ENCODE results near the gene SCAND1.
"Not testable (repeated sequence)": the region's sequence is repeated elsewhere in the genome, so short reads cannot be mapped to it uniquely, and the experiment has no call there.

Gene SCAND1
- 20.6 to 37.6 (median 35.0) reads per million in 3 experiments for total RNA-seq

DNA sequence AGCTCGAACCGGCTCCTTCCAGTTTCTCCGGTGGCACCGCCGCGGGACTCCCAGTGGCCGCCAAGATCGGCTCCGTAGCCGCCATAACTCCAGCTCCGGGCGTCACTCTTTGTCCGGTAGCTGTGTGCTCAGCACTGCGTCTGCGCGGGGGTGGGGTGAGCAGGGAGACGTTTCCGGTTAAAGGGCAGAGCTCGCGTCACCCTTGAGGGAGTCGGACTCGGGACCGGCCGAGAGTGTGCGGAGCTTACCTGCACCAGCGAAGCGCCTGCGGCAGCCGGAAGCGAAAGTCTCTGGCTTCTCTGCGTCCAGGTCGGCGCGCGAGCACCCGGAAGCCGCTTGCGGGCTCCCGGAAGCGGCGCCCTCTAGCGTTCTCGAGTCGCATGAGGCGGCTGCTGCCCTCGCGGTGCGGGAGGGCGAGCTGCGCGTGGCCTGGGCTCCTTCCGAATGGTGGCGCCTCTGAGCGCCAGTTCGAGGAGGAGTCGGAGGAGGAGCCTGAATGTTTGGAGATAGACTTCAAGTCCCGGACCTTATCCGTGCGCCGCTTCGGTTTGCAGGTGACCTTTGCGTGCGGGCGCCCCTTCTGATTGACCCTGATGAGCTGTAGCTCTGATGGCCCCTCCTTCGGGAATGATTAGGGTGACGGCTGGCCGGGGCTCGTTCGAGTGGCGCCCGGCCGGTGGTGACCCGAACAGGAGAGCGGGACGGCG is at the start of gene SCAND1:
TSS of gene SCAND1 (minus strand) at position 303 of the 707 bp plus-strand sequence. CDS start at position 85, 218 bp downstream.
- peak; percentile 98 for DNase-seq

DNA sequence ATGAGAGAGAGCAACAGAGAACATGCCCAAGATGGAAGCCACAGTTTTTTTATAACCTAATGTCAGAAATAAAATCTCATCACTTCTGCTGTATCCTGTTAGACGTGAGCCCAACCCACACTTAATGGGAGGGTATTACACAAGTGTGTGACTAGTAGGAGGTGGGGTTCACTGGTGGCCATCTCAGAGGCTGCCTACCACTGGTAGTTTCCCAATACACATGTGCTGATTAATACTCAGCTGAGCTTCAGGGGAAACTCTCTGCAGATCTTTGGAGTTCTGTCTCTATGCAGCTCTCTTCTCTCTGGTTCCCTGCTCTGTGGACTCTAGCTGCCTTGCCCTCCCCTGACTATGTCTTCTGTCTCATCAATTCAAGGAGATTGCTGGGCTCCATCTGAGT is 49.7 kb upstream of the SCAND1 start:
- no peak for DNase-seq

DNA sequence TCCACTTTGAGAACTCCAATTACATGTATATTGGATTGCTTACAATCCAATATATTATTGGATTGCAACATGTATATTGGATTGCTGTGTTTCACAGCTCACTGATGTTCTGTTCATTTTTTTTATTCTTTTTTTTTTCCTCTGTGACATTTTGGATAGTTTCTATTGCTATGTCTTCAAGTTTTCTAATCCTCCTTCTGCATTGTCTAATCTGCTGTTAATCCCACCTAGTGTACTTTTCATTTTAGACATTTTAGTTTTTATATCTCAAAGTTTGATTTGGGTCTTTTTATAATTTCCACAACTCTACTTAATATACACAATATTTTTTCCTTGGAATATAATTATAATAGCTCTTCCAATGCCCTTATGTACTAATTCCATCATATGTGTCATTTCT is 48.6 kb upstream of the SCAND1 start:
- no peak for DNase-seq

DNA sequence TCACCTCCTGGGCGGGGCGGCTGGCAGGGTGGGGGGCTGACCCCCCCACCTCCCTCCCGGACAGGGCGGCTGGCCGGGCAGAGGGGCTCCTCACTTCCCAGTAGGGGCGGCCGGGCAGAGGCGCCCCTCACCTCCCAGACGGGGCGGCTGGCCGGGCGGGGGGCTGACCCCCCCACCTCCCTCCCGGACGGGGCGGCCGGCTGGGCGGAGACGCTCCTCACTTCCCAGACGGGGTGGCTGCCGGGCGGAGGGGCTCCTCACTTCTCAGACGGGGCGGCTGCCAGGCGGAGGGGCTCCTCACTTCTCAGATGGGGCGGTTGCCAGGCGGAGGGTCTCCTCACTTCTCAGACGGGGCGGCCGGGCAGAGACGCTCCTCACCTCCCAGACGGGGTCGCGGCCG is 47.0 kb upstream of the SCAND1 start:
- not testable (repeated sequence) for DNase-seq

DNA sequence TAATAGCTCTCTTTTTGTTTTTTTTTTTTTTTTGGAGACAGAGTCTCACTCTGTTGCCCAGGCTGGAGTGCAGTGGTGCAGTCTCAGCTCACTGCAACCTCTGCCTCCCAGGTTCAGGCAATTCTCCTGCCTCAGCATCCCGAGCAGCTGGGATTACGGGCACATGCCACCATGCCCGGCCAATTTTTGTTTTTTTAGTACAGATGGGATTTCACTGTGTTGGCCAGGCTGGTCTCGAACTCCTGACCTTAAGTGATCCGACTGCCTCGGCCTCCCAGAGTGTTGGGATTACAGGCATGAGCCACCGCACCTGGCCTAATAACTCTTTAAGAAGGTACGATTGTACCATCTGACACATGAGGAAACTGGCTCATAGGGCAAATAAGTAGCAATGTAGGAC is 42.2 kb upstream of the SCAND1 start:
- not testable (repeated sequence) for DNase-seq

DNA sequence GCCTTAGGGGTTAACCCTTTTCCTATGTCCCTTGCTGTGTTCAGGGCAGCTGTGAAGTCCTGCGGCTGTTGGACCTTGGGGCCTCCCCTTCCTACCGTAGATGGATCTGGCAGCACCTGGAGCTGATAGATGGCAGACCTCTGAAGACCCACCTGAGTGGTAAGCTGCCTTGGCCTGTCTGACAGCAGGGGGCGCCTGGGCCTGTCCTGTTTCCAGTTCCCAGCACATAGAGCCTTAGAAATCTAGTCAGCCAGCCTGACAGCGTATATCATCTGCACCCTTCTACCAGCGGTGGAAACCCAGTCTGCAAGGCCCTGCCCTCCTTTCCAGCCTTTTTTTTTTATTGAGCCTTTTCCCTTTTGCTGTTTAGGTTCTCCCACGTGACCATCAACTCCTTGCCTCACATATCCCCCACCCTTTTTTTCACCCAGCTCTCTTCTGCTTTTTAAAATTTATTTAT is 40.7 kb upstream of the SCAND1 start:
- peak; percentile 65 for DNase-seq

DNA sequence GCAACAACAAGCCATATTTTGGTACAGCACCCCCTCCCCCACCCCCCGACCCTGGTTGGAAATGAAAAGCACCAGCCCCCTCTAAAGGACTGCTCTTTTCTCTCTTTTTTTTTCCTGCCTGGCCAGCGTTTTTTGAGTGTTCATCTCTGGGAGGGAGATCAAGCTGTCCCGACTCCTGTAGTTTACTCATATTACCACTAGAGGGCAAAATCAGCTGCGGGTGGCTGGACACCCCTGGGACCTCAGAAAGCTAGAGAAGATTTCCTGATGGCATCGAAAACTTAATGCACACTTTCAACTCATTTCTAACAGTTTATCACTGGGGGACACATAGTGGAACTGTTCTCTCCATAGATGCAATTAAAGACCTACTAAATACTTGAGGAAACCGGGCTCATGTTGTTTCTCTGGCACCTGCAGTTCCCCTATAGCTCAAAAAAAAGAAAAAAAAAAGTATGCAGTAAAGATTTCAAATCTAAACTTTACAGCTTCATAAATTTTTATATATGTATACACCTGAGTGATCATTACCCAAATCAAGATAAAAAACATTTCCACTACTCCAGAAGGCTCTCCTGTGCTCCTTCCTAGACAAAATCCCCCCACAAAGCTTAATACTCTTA is 38.5 kb upstream of the SCAND1 start:
- peak; percentile 49 for DNase-seq

DNA sequence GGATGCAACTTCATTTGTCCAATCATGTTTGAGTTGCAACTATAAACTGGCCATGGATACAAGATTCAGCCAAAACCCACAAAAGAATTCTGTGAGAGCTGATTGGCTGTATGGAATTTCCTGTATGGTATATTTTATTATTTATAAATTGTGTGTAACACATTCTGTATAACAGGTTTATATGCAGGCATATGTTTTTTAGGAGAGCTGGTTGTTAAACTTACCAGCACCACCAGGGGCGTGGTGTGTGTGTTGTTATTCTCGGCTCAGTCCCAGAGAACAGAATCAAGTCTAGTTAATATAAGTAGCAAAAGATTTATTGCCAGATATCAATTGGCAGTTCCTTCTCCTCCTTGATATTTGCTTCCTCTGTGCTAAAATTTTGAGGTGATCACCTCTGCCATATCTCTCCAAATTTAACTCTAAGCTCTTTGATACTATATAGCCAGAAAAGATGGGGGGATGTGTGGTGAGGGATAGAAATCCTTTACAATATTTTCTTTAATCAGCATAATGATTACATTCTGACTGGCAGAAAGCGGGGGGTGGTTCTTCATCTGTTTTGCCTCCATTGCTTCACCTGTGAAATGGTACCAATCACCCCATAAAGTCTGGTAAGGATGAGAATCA is 37.0 kb upstream of the SCAND1 start:
- DNase-seq, result no peak

DNA sequence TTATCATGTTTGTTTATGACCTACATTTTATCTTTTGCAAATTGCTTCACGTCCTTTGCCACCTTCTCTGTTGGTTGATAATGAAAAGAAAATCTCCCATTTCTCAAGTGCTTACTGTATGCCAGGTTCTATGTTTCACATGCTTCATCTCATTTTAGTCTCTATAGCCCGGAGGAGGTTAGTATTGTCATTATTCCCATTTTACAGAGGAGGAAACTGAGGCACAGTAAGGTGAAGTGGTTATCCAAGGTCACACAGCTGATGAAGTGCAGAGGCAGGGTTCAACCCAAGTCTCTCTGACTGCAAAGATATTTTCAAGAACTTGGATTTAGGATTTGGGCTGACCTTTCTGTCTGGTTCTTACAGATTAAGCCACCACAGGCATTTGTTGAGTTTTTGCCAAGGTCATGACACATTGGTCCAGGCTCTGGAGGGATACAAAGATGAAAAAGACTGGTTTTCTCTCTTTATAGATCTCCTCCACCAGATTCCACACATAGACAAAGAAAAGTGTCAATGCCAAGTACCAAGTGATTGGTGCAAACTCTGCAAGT is 34.7 kb upstream of the SCAND1 start:
- DNase-seq, result no peak

DNA sequence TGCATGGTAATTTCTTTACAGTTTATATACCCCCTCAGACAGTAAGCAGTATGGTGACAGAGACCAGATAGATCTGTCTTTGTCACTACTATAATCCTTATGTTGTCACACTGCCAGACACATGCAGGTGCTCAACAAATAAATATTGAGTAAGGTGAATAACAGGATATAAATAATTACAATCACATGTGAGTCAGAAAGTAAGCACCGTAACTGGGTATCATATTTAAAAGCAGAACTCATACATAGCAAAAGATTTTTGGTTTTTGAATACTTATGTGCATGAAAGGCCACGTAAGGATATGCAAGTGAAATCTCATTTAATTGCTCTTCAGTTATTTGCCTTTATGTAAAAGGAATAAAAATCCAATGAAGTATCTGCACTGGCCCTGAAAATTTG is 31.5 kb upstream of the SCAND1 start:
- no peak for DNase-seq

DNA sequence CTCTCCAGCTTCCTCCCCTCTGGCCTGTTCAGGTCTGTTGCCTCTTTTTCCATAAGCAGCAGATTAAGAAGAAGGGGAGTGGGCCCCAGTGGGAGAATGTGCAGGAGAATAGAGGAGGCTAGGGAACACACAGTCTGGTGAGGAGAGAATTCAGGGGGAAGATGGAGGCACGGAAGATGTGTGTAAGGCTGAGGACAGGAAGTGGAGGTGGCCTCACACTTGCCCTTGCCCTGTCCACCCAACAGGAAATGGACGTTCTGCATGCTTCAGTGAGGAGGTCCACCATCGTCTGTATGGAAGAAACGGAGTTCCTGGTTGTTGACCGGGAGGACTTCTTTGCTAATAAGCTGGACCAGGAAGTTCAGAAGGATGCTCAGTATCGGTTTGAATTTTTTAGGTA is 30.1 kb upstream of the SCAND1 start:
- no peak for DNase-seq

DNA sequence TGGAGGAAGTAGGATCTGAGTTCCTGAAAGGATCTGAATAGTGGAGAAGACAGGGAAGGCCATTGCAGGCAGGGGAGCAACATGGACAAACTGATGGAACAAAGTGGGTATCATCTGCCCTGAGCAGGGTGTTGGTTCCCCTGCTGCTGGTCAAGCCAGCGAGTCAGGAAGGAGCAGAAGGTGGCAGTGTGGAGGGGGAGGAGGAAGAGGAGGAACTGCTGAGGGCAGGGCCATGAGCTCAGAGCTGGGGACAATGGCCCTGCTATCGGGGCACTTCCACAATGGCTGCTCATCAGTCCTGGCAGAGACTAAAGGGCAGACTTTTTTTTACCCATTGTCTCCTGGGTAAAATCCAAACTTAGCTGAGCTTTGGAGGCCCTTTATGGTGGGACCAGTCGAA is 27.7 kb upstream of the SCAND1 start:
- no peak for DNase-seq

DNA sequence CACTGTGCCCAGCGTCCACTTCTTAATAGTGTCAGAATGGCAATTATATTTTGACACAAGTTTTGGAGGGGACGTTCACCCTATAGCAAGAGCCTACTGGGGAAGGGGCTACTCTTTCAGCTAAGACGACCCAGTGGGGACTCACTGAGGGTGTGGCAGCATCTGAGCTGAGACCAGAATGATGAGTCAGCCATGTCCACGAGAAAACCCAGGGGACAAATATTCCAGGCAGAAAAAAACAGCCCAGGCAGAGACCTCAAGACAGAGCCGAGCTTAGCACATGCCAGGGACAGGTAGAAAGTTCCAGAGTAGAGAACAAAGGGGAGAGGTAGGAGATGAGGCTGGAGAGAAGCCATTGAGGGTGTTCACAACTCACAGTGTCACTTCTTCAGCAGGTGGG is 25.2 kb upstream of the SCAND1 start:
- DNase-seq, result no peak

DNA sequence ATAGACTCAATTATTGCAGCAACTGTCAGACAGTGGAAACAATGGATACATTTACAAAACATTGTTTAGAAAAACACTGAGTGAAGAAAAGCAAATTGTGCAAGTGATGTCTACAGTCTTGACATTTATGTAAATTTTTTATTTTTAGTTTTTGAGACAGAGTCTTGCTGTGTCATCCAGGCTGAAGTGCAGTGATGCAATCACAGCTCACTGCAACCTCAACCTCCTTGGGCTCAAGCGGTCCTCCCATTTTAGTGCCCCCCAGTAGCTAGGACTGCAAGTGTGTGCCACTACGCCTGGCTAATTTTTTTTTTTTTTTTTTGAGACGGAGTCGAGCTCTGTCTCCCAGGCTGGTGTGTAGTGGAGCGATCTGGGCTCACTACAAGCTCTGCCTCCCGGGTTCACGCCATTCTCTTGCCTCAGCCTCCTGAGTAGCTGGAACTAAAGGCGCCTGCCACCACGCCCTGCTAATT is 23.8 kb upstream of the SCAND1 start:
- no peak for DNase-seq

DNA sequence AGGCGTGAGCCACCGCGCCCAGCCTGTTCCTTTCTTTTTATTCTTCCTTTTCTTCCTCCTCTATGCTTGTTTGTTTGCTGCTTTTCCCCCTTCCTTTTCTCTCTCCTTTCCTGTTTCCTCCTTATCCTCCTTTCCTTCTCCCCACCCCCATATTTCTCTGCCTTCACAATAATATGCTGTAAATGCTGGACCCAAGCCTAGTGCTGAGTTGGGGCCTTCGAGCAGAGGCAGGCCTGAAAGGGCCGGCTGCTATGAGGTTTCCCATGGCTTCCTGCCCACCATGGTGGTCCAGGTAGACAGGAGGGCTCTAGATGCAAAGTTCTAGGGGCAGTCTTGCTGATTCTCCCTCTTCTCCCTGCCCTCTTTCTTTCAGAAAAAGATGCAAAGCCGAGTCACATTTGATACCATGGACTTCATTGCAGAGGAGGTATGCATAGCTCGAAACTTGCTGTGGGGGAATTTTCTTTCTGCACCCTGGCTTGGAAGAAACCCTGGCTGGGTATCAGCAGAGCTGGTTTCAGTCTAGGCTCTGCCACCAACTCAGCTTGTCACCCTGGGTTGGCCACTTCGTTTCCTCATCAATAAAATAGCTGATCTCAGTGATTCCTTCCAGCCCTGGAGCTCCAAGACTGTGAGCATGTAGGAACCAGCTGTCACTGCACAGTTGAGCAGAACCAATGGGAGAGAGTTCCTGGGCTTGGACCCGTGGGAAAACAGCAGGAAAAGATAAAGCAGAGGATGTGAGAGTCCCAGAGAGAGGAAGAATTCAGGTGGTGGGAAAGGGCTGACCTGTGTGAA is 21.5 kb upstream of the SCAND1 start:
- no peak for DNase-seq

DNA sequence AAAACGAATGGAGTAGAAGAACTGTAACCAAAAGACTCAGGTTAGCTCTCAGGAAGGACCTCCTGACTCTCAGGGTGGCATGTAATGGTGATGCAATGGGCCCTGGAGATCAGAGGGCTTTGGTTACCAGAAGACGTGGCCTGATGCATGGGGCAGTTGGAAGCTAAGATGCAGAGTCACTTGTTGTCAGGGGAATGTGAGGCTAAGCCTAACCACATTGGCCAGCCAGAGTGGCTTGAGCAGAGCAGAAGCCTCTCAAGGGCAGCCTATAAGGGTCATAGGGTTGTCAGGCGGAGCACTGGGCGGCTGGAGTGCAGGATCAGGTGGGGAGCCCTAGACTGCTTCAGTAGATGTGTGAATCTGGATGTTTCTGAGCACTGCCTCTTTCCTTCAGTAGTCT is 20.0 kb upstream of the SCAND1 start:
- no peak for DNase-seq

DNA sequence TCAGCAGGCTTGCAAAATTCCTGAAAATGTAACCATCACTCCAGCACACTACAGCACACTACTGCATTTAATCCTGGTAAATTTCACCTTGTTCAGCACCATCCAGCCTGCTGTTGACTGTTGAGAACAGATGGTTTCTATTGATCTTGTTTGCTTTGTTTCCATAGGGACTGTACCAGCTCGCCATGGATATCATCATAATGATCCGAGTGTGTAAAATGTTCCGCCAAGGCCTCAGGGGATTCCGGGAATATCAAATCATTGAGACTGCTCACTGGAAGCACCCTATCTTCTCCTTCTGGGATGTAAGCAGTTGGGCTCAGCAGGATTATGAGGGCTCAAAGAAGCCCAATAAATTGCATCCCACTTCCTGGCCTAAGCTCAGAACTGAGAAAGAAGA is 18.2 kb upstream of the SCAND1 start:
- no peak for DNase-seq

DNA sequence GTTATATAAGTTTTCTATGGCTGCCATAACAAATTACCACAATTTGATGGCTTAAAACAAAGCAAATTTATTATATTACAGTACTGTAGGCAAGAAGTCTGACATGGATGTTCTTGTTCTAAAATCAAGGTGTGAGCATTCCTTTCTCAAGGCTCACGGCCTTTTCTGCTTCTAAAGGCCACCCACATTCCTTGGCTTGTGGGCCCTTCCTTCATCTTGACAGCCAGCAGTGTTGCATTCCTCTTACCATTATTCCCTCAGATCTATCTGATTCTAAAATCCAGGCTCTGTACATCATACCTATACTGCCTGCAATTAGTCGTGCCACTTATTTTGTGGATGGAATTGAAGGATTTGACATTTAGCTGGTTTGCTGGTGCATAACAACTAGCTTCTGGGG is 17.7 kb upstream of the SCAND1 start:
- DNase-seq, result no peak

DNA sequence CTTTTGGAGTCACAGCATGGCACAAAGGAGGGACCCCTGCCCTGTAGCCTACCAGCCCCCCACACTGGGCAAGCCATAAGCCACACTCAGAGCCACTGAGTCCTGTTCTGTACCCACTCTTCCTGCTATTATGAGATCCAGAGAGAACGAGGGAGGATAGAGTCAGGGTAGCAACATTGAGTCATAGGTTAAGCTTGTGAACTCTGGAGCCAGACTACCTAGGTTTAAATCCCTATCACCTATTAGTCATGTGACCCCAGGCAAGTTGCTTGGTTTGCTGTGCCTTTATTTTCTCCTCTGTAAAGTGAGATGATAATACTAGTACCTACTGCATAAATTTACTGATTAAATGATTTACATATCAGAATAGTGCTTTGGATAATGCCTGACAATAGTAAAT is 14.6 kb upstream of the SCAND1 start:
- DNase-seq, result no peak

DNA sequence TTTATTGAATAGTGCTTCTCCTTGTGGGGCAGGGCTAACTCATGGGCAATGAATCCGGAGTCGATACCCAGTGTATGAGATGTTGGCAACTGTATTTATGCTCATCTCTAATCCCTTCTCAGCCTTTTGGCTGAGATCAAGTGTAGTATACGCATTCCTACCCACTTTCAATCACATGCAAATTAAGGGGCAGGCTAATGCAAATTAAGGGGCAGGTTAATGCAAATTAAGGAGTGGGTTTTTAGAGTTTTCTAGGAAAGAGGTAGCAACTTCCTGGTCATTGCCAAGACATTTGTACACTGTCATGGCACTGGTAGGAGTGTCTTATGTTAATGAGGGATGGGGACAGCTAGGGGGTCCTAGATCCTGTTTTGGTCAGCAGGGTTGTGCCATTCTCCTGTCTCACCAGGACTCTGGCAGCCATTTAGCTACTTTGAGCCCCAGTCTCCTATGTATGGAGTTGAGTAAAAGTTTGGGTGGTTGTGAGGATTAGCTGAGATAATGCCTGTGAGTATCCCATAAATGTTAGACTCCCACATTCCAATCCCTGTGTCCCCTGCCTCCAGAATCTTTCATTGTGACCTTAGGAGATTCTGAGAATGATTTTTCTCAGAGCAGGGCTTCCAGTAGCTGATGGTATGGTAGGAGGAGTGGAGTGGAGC is 13.8 kb upstream of the SCAND1 start, which contains the start of gene CNBD2:
TSS of gene CNBD2 (plus strand) at position 612 of the 662 bp plus-strand sequence. CDS start 173 bp downstream, outside the sequence.
- no peak for DNase-seq

DNA sequence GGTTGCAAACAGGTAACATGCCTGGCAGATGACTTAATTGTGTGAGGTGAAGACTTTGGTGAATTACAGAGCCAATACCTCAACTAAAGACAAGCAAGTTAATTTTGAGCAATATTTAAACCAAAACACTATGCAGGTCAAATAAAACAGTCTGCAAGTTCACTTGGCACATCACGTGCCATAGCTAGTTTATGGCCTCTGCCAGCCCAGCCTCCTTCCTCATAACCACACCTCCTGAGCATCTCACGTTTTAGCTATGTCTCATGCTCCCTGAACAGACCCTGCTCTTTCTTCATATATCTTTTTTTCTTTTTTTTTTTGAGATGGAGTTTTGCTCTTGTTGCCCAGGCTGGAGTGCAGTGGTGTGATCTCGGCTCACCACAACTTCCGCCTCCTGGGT is 9.6 kb upstream of the SCAND1 start:
- no peak for DNase-seq

DNA sequence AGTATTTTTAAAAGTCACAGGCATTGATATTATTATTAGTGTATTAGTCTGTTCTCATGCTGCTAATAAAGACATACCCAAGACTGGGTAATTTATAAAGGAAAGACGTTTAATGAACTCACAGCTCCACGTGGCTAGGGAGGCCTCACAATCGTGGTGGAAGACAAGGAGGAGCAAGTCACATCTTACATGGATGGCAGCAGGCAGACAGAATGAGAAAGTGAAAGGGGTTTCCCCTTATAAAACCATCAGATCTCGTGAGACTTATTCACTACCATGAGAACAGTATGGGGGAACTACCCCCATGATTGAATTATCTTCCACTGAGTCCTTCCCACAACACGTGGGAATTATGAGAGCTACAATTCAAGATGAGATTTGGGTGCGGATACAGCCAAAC is 5.0 kb upstream of the SCAND1 start:
- not testable (repeated sequence) for DNase-seq

Data from central memory CD4-positive, alpha-beta T cell (primary cell).